Cardiac fibroblast (primary cell): ENCODE measurements around the gene CDK14.

ENCODE experiments used
- DNase-seq, 2 donors: peaks; one replicate each; pipeline versions ENCODE4 v3.0.0 to v3.0.0-alpha.2; 2010; ENCODE audit warnings: low read depth in 2 of 2
- H3K4me3 ChIP-seq, 2 donors: replicated peaks in 1 of 2; 1 replicate in 1 of 2; 2 replicates in 1 of 2; pipeline ENCODE4 v1.5.1; 2011; ENCODE audit warnings: low read depth in 2 of 2, low read length in 2 of 2, mild to moderate bottlenecking in 2 of 2, moderate library complexity in 1 of 2
- CTCF ChIP-seq: IDR thresholded peaks from one replicate; pipeline ENCODE4 v1.5.1; 2011; ENCODE audit warnings: low read depth, mild to moderate bottlenecking, low read length, inconsistent platforms

The CDK14 gene

DNA sequence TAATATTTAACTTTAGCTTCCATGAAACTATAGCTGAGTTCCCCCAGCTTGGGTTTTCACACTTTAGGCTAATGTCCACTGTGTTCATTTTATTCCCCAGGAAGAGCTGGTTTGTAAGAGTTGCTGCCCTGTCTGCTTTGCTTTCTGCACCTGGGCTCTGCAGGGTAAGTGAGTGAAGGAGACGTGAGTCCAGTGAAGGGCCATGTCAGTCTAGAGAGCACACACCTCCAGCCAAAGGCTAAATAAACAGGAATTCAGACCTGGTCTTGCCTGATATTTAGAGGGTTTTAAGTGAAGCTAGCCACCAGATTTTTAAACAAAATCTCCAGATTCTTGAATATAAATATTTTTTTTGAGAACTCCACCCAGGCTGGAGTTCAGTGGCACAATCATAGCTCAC is 643.7 kb downstream of the CDK14 start:
- no peak for DNase-seq
- no peak for TF ChIP-seq CTCF

GRCh38 chr7:91240376-91240941 is 644.3 kb downstream of the CDK14 start:
- peak; percentile 83 to 86 for DNase-seq
- no peak for TF ChIP-seq CTCF

More for the DNA sequence above, 643.7 kb downstream of the CDK14 start:
- H3K4me3 ChIP-seq = no peak overlapping the region

GRCh38 chr7:91242097-91242844 is 646.1 kb downstream of the CDK14 start:
- peak; percentile 39 to 55 for DNase-seq
- TF ChIP-seq CTCF = no peak
- H3K4me3 ChIP-seq = no peak overlapping the region

More at GRCh38 chr7:91240376-91240941, 644.3 kb downstream of the CDK14 start:
- H3K4me3 ChIP-seq = no peak overlapping the region

GRCh38 chr7:91243591-91244301 is 647.6 kb downstream of the CDK14 start:
- H3K4me3 ChIP-seq = no peak overlapping the region
- peak in 1 of 2 donors; percentile 30 for DNase-seq
- TF ChIP-seq CTCF = no peak

GRCh38 chr7:91247500-91247899 is 651.4 kb downstream of the CDK14 start:
- no peak for TF ChIP-seq CTCF
- H3K4me3 ChIP-seq = no peak overlapping the region
- DNase-seq = no peak

GRCh38 chr7:91248996-91249395 is 652.9 kb downstream of the CDK14 start:
- peak in 1 of 2 donors; percentile 28 for DNase-seq
- H3K4me3 ChIP-seq = no peak overlapping the region
- TF ChIP-seq CTCF = no peak
